GM21515 (cell line): ENCODE measurements around the gene ARL13B.
"Not testable (repeated sequence)": the region's sequence is repeated elsewhere in the genome, so short reads cannot be mapped to it uniquely, and the experiment has no call there.

ENCODE experiments used
- ATAC-seq: cut with Tn5 transposase; IDR thresholded peaks from one replicate; pipeline ENCODE4 v1.9.1; 2021; ENCODE audit not compliant: unreplicated experiment

ARL13B gene

GRCh38 chr3:93994056-93994455, 14.1 kb downstream of the ARL13B start:
- no peak for ATAC-seq

GRCh38 chr3:94001191-94001590, 21.2 kb downstream of the ARL13B start:
- no peak for ATAC-seq

DNA sequence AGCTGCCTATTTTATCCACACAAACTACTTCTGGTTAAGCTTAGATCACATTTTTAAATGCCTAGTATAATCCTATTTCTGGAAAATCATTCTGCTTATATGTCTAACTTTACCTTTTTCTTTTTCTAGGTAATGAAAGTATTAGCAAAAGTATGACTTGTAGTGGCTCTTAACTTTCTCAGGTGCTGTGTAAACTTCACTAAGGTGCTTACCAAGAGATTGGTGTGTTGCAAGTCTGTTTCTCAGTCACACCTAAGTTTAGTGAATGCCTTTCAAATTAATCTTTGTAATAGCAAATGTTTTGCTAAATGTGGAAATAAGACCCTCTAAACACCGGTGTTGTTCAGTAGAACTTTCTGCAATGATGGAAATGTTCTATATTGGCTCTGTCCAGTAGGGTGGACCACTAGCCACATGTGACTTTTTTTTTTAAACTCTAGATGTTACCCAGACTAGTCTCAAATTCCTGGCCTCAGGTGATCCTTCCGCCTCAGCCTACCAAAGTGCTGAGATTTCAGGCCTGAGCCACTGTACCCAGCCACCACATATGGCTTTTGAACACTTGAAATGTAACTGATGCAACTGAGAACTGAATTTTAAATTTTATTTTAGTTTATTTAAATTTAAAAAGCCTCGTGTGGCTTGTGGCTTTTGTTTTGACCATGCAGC, 22.0 kb downstream of the ARL13B start:
- no peak for ATAC-seq

- ATAC-seq: peak; percentile 91
Measured at GRCh38 chr3:94004301-94004910, 24.5 kb downstream of the ARL13B start.

- no peak for ATAC-seq
Measured at GRCh38 chr3:94008253-94008652, 28.3 kb downstream of the ARL13B start.

DNA sequence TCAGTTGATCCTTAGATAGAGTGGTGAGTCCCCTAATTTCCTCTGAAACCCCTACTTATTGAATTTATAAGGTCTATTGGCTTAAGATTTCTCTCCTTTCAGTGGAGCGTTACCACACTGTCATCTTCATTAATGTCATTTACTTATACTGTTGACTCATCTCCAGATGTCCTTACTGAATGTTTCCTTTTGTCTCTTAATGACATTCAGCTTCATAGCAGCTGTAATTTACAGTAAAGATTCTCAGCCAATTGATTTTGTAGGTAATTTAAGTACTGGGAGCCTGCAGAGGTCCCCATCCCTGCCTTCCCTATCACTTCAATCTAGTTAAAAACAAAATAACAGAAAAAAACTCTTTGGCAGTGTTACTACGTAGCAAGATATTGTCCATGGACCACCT, 29.7 kb downstream of the ARL13B start:
- ATAC-seq: no peak

GRCh38 chr3:94011233-94011711, 31.3 kb downstream of the ARL13B start:
- ATAC-seq: no peak

DNA sequence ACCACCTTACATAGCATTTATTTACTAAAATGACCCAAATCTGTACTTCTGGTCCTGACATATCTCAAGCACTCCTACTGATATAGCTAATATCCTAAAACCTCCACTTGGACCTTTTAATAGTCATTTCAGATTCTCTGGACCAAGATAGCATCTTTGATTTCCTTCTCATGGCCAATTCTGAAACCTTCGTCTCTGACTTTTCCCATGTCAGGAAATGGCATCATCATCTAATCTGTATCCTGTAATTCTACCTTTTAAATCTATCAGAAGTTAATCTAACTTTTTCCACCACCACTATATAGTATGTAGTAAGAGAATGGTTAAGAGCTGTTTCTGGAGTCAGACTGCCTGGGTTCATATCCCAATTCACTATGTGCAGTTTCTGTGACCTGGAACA, 32.2 kb downstream of the ARL13B start:
- no peak for ATAC-seq

DNA sequence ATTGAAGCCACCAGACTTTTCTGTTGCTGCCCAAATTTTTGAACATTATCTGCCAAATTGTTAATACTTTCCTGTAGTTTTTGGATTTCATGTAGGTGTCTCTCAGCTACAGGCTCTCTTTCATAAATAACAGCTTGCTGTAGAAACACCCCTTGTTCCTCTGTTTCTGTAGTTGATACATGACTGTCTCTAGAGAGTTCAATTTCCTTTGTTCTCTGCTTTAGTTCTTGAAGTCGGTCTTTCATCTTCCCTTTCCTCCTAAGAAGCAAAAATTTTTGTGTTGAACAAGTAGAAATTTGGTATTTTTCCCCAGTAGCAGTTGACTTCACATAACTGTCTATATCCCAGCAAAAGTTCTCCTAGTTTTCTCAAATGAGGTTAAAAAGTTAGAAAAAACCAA, 35.1 kb downstream of the ARL13B start:
- ATAC-seq: no peak

GRCh38 chr3:94019659-94020058, 39.7 kb downstream of the ARL13B start:
- no peak for ATAC-seq

DNA sequence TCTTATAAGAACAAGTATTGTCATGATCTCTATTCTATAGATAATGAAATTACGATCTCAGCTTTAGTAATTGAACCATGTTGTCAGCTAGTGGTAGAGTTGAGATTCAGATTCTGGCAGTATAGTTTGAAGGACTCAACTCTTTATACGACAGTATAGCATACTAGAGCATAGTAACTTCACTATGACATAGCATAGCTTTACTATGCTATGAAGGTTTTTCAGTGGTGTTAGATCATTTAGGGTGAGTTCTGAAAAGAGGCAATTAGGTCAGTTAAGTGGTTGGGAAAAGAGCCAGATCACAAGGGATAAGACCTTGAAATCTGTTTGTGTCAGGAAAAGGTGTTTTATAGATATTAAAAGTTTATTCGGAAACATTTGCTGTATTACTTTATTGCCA, 40.3 kb downstream of the ARL13B start:
- ATAC-seq: no peak

- ATAC-seq: no peak
Measured at GRCh38 chr3:94024385-94024784, 44.4 kb downstream of the ARL13B start.

- ATAC-seq: no peak
Measured at GRCh38 chr3:94026623-94027022, 46.7 kb downstream of the ARL13B start.

DNA sequence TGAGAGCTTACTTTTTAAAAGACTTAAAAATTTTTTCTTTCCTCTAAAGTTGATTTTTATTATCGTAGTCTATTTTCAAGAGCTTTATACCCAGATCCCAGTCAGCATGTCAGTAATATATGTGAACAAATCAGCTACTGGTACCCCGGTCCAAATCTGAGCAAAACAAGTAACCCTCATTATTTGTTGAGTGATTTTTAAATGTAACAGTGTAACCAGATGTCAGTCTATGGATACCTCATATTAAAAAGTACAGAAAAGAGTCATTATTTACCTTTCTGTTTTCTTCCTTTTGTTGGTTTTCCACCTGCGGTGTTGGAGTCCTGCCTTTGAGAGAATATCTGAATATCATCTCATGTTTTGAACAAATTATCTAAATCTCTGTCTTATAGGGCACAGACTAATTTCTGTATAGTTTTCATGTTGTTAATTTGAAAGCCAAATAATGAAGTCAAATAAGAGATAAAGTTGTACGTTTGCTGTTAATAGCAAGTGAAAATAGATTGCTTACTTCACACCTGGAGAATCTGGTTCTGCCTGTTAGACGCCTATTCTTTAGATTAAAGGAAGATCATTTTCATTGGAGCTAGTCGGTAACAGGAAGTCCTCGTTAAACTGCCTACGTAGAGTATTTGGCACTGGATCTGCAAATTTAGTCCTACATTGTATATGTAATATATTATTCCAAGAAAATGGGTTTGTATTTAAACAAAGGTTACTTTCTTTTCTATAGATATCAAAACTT, 48.3 kb downstream of the ARL13B start, which contains the start of gene STX19:
Gene STX19, minus strand, starts transcription at position 505 of the 745 bp plus-strand sequence. CDS start 13,328 bp downstream, outside the sequence.
- ATAC-seq: no peak

DNA sequence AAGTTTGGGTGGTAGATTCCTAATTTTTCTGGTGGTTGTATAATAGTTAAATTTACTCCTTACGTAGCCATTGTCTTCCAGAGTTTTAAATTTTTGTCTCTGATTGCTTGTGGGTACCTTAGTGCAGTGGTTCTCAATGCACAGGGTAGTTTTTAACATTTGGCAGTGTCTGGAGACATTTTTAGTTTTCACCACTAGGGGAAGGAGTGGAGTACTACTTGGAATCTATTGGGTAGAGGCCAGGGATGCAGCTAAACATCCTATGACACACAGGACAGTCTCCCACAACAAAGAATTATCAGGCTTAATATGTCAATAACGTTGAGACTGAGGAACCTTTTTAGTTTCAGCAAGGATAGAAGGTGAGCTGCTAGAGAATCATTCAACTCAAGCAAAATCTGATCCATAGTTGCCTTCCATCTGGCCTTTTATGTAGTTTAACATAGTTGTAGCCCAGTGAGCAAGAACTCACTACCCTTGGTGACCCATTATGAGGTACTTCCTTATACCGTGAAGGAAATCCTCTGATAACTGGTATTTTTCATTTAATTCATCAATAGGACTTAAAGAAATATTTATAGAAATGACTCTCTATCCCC, 57.1 kb downstream of the ARL13B start:
- no peak for ATAC-seq

GRCh38 chr3:94043285-94043684, 63.3 kb downstream of the ARL13B start:
- ATAC-seq: no peak

- not testable (repeated sequence) for ATAC-seq
Measured at GRCh38 chr3:94044100-94044936, 64.4 kb downstream of the ARL13B start.

GRCh38 chr3:94046533-94046932, 66.6 kb downstream of the ARL13B start:
- no peak for ATAC-seq

GRCh38 chr3:94049267-94049666, 69.3 kb downstream of the ARL13B start:
- no peak for ATAC-seq

DNA sequence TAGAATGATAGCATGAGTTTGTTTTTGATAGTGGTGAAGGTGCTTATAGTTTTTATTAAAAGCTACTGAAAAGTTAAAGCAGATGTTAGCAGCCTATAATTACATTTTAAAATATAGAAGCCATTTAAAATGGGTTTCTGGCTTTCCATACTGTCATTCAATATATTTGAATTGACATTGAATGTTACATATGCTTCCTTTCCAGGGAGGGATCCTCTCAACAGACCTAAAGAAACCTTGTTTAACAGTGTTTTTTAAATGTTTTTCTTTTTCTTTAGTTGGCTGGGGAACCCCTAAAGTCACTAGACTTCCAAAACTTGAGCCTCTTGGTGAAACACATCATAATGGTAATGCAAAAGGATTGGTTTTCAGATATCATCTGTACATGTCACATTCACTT, 70.6 kb downstream of the ARL13B start:
- no peak for ATAC-seq

DNA sequence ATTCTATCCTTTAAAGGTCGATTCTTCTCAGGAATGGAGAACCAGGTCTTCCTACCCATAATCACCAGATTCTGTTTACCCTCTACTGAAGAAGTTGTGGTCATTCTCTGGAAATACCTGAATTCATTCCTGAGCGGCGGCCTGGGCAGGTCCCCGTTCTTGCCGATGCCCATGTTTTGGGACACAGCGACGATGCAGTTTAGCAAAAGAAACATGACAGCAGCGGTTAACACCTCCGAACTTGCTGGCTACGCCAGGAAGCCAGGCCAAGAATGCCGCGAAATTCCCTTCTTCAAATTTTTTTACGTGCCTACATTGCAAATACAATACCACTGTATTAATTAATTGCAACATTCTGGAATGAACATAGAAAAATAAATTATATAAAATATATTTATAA, 81.3 kb downstream of the ARL13B start:
- no peak for ATAC-seq
